Measurements from ENCODE around the gene CLIC1.

DNA sequence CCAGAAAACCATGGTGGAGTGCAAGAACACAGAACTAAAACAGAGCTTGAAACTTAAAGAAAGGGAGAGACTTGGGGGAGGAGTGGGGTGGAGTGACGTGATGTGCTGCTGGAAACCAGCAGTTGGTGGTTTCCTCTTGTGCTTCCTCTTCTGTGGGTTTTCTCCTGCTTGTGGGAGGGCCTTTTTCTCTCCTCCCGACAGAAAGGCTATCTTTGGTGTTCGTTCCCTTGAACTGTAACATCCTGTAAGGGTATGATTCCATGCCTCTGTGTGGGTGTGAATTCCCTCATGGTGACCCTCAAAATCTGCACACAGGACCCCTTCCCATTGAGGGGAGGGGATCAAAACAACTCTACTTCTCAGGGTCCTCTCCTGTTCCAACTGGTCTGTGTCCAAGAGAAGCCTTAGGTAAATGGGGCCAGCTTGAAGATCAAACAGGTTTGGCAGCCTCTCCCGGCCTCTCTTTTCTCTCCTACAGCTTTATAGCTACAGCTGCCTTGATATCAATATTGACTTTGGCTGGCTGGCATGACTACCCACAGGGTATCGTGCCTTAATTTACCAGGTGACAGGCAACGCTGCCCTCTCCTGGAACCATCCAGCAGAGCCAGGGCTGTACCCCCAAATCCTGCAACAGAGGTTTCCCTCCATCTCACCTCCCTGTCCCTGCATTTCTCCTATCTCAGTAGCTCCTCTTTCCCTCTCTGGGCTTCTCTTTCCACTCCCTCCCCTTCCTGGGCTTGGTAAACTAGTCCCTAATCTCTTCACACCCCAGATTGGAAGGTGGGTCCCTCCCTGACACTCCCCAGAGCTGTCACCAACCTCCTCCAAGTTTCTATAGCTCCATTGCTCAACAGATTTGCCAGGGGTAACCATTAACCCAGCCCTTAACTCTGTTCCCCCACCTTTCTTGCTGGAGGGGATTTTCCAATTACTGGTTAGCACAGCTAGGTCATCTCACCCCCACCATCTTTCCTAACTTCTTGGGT lies 2.0 kb upstream of the CLIC1 start:
- TF ChIP-seq ELF4 (IDR thresholded peaks at IDR 0.05) (no peak), L3MBTL2 (conservative IDR thresholded peaks at IDR 0.05) (no peak), FOXA1 (IDR thresholded peaks at IDR 0.05) (no peak), BHLHE40 (IDR thresholded peaks at IDR 0.05; ENCODE audit: borderline replicate concordance) (no peak), FOXK2 (IDR thresholded peaks at IDR 0.05) (no peak), CTBP1 (IDR thresholded peaks at IDR 0.05; ENCODE audit: borderline replicate concordance) (no peak), SP1 (IDR thresholded peaks at IDR 0.05) (no peak), SUZ12 (IDR thresholded peaks at IDR 0.05) (no peak), TARDBP (IDR thresholded peaks at IDR 0.05) (no peak), FOXM1 (IDR thresholded peaks at IDR 0.05; ENCODE audit: borderline replicate concordance) (no peak)
- TF ChIP-seq, protein P1, sequence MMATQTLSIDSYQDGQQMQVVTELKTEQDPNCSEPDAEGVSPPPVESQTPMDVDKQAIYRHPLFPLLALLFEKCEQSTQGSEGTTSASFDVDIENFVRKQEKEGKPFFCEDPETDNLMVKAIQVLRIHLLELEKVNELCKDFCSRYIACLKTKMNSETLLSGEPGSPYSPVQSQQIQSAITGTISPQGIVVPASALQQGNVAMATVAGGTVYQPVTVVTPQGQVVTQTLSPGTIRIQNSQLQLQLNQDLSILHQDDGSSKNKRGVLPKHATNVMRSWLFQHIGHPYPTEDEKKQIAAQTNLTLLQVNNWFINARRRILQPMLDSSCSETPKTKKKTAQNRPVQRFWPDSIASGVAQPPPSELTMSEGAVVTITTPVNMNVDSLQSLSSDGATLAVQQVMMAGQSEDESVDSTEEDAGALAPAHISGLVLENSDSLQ (IDR thresholded peaks at IDR 0.05), result no peak
